K562 (cell line): ENCODE measurements around the gene PBXIP1. TPM values are rescaled to one million over a fixed set of nuclear protein-coding genes. Genes with fewer than 3 reads are reported as not detected.

Source experiments
- ATAC-seq: fragments of 200-7000 bp; cut with Tn5 transposase; 3 replicates; pipeline ENCODE4 v1.9.1; 2020; ENCODE audit warnings: moderate library complexity
- BruUV-seq: library from RNA; stranded (reverse); fragments of 400-500 nt; replicated peaks from 2 replicates; lab custom pipeline; 2021; lab: Mats Ljungman, UMichigan
- CTCF ChIA-PET: fragments of 300-600 bp; formaldehyde crosslinking; extraction: SDS; loops from one replicate; lab custom pipeline; 2021; ENCODE audit warnings: low intra/inter-chr PET ratio; lab: Yijun Ruan, JAX
- POLR2A ChIA-PET: fragments of 300-600, 350-650 bp; sonication (Branson Sonifier 250); formaldehyde crosslinking; extraction: SDS; loops from one replicate; lab custom pipeline; 2021; ENCODE audit warnings: antibody characterized with exemption, inconsistent platforms; lab: Yijun Ruan, JAX
- DNase-seq, 4 experiments: peaks; one replicate each; pipeline versions ENCODE4 v3.0.0 to v3.0.0-alpha.2; 2011 to 2018; ENCODE audit warnings: low spot score in 3 of 4, mixed read lengths in 3 of 4; ENCODE audit errors: extremely low read depth in 1 of 4
- FAIRE-seq: peaks from 2 replicates; lab custom pipeline; 2011; peaks lifted over from hg19 to GRCh38; lab: Jason Lieb, UNC
- H2AFZ ChIP-seq: 2 replicates; pipeline ENCODE4 v1.6.0; 2011; ENCODE audit warnings: low read depth, low read length, control low read depth, inconsistent platforms
- H3K27ac ChIP-seq: fragments of 200-600 bp; 3 replicates; pipeline ENCODE4 v1.8.0; 2011; ENCODE audit warnings: low read depth, mild to moderate bottlenecking, control low read depth, inconsistent platforms, low read length, moderate library complexity, mixed read lengths; ENCODE audit errors: extremely low read depth
- H3K27me3 ChIP-seq, 2 experiments: fragments of 300-600 bp in 1 of 2; 2 replicates in 1 of 2; 3 replicates in 1 of 2; pipeline versions ENCODE4 v1.6.0 to v1.8.0; 2011; ENCODE audit warnings: inconsistent platforms in 2 of 2, low read length in 2 of 2, mild to moderate bottlenecking in 1 of 2, mixed read lengths in 1 of 2, moderate library complexity in 1 of 2; ENCODE audit not compliant: control insufficient read depth in 2 of 2, insufficient read depth in 2 of 2
- H3K36me3 ChIP-seq: fragments of 300-600 bp; 3 replicates; pipeline ENCODE4 v1.8.0; 2011; ENCODE audit warnings: mild to moderate bottlenecking, low read length, inconsistent platforms; ENCODE audit not compliant: control insufficient read depth, insufficient read depth
- H3K4me1 ChIP-seq, 2 experiments: fragments of 200-600 bp in 1 of 2; replicated peaks in 1 of 2; 2 replicates in 1 of 2; 3 replicates in 1 of 2; pipeline versions ENCODE4 v1.5.1 to v1.8.0; 2011; ENCODE audit warnings: inconsistent platforms in 2 of 2, low read length in 2 of 2, mild to moderate bottlenecking in 1 of 2, mixed read lengths in 1 of 2, moderate library complexity in 1 of 2; ENCODE audit not compliant: control insufficient read depth in 2 of 2, insufficient read depth in 2 of 2
- H3K4me2 ChIP-seq: 2 replicates; pipeline ENCODE4 v1.6.1; 2011; ENCODE audit warnings: low read length, control low read depth, inconsistent platforms, mixed read lengths; ENCODE audit not compliant: insufficient read depth
- H3K4me3 ChIP-seq: fragments of 200-600 bp; sonication (generic), shearing (Covaris generic); 2 replicates; pipeline ENCODE4 v1.5.1; 2016; ENCODE audit warnings: control low read depth, inconsistent platforms
- H3K79me2 ChIP-seq: fragments of 200-600 bp; 3 replicates; pipeline ENCODE4 v1.8.0; 2011; ENCODE audit warnings: low read length, inconsistent platforms; ENCODE audit not compliant: control insufficient read depth, insufficient read depth
- H3K9ac ChIP-seq, 2 experiments: 2 replicates each; pipeline versions ENCODE4 v1.6.0 to v1.6.1; 2011; ENCODE audit warnings: low read depth in 2 of 2, low read length in 2 of 2, control low read depth in 1 of 2, inconsistent platforms in 1 of 2, mild to moderate bottlenecking in 1 of 2, mixed read lengths in 1 of 2; ENCODE audit not compliant: insufficient read depth in 1 of 2
- H3K9me1 ChIP-seq: one replicate; pipeline ENCODE4 v1.6.0; 2011; ENCODE audit warnings: inconsistent platforms, mild to moderate bottlenecking, low read length, moderate library complexity; ENCODE audit not compliant: control insufficient read depth, insufficient read depth
- H3K9me3 ChIP-seq: replicated peaks from 2 replicates; pipeline ENCODE4 v1.5.1; 2011; ENCODE audit warnings: low read depth, low read length, inconsistent platforms; ENCODE audit not compliant: control insufficient read depth, insufficient read depth
- H4K20me1 ChIP-seq: replicated peaks from 2 replicates; pipeline ENCODE4 v1.6.1; 2011; ENCODE audit warnings: low read length, inconsistent platforms, mixed read lengths; ENCODE audit not compliant: control insufficient read depth, insufficient read depth
- BHLHE40 ChIP-seq: IDR thresholded peaks from 2 replicates; pipeline ENCODE4 v1.6.1; 2011; ENCODE audit warnings: low read length, improper control_type of control experiment
- NFE2 ChIP-seq: IDR thresholded peaks from 2 replicates; pipeline ENCODE4 v1.6.1; 2014; ENCODE audit warnings: antibody characterized with exemption, low read depth
- POLR2G ChIP-seq: fragments of 200-400 bp; formaldehyde crosslinking; IDR thresholded peaks from 2 replicates; pipeline ENCODE4 v1.6.1; 2017; ENCODE audit warnings: low read depth, mild to moderate bottlenecking, antibody characterized with exemption, low read length, moderate library complexity
- RBFOX2 ChIP-seq: fragments of 200-400 bp; formaldehyde crosslinking; IDR thresholded peaks from 2 replicates; pipeline ENCODE4 v1.6.1; 2017; ENCODE audit warnings: low read depth, mild to moderate bottlenecking, low read length, moderate library complexity
- TRIM24 ChIP-seq, 2 experiments: fragments of 450-650 bp; IDR thresholded peaks; 2 replicates each; pipeline ENCODE4 v1.6.1; 2016
- TRIM25 ChIP-seq: fragments of 450-650 bp; IDR thresholded peaks from 2 replicates; pipeline ENCODE4 v1.7.0; 2016; ENCODE audit warnings: borderline replicate concordance
- ZMIZ1 ChIP-seq, 2 experiments: fragments of 150-350 bp in 1 of 2; IDR thresholded peaks; 2 replicates each; pipeline ENCODE4 v1.6.1; 2012 to 2016; ENCODE audit warnings: low read depth in 2 of 2, low read length in 2 of 2, mild to moderate bottlenecking in 1 of 2, moderate library complexity in 1 of 2
- WGBS: fragments of 100-300 bp; shearing (Covaris generic); methylation state at CpG from one replicate; pipeline ENCODE4 v1.1.6; 2016; ENCODE audit warnings: low coverage, mixed read lengths; ENCODE audit not compliant: insufficient coverage; ENCODE audit errors: missing lambda C conversion rate; 5-methylcytosine and 5-hydroxymethylcytosine counted together
- in situ Hi-C: fragments of 300-500 bp; cut with MboI; formaldehyde crosslinking; loops from 4 replicates; pipeline ENCODE4 v1.15.0; 2018; ENCODE audit warnings: inconsistent platforms, mixed read lengths
- intact Hi-C: fragments of 100-400 bp; cut with micrococcal nuclease; formaldehyde crosslinking; loops from 2 replicates; pipeline ENCODE4 v1.14.2; 2022
- polyA plus RNA-seq, 8 experiments: library from polyadenylated mRNA; depleted of rRNA in 4 of 8; stranded (reverse) in 5 of 8; unstranded in 3 of 8; fragments of >200 nt; fragmentation: Nextera tagmentation in 2 of 8; fragmentation: Illumina TruSeq in 1 of 8; extraction: Ambion mirVana in 2 of 8; extraction: Trizol in 1 of 8; gene quantifications; 2 replicates each; pipeline versions ENCODE4 v1.2.1 to v1.2.3, GENCODE V29; 2011 to 2014; ENCODE audit warnings: inconsistent platforms in 1 of 8, missing spikeins in 1 of 8
- total RNA-seq, 7 experiments: library from RNA; depleted of rRNA in 6 of 7; stranded (reverse); fragments of >200 nt in 6 of 7; fragmentation: Illumina TruSeq in 2 of 7; extraction: Trizol in 2 of 7; gene quantifications; 2 replicates each; pipeline versions ENCODE4 v1.2.1 to v1.2.3, GENCODE V29; 2011 to 2021; ENCODE audit warnings: low replicate concordance in 1 of 7

The PBXIP1 gene
- total and polyA plus RNA-seq, 9 of the 15 experiments (the other 6 are each of a cell fraction or from before 2014, with no cell fraction given) = 0.13 to 8.3 (median 5.8) TPM

GRCh38 chr1:154969246-154969645 is 13.3 kb upstream of the PBXIP1 start (continued):
- TF ChIP-seq ZMIZ1 (IDR thresholded peaks at IDR 0.05; ENCODE audit: low read depth in 2 of 2, low read length in 2 of 2) (no peak), NFE2 (no peak), TRIM25 (no peak), TRIM24 (IDR thresholded peaks at IDR 0.05) (no peak)

GRCh38 chr1:154968731-154969130 is 12.8 kb upstream of the PBXIP1 start:
- no peak for FAIRE-seq
- no peak for DNase-seq
- in situ Hi-C loops = no loop called here
- intact Hi-C loops = no loop called here
- Histone ChIP-seq H3K9me1 (no peaks in the 10 kb centered on the region), H3K79me2 (peaks cover 42% of the 10 kb centered on the region), H2AFZ (no peak overlapping the region), H3K4me2 (no peak overlapping the region), H3K27ac (no peak overlapping the region), H3K36me3 (peaks cover 59% of the 10 kb centered on the region), H3K4me1 (peaks cover 40 to 55% of the 10 kb centered on the region in 2 experiments), H3K4me3 (no peak overlapping the region), H3K9ac (peak overlapping the region in 1 of 2 experiments; percentile 68; a peak in 2 of 4 replicates), H3K9me3 (no peaks in the 10 kb centered on the region), H3K27me3 (no peaks in the 10 kb centered on the region; a peak in 1 of 5 replicates), H4K20me1 (no peaks in the 10 kb centered on the region)
- 83% methylated on average over 3 of the region's 3 CpGs for WGBS
- no peak for ATAC-seq
- CTCF ChIA-PET = no interaction called here
- no TSS peak for BruUV-seq
- no peak for TF ChIP-seq BHLHE40
- peak; percentile 54 for TF ChIP-seq RBFOX2
- TF ChIP-seq POLR2G = 0 out of 2 replicates have a peak, but pooled peaks have one; percentile 27
- POLR2A ChIA-PET = interaction anchor here (0.6 to 0.7 kb wide), 3 partner anchors 13 to 275 kb away, joined by 3 read pairs; partner anchors contain the start of gene PBXIP1
